ENCODE measurements around the gene OR10A2. TPM values are rescaled to one million over a fixed set of nuclear protein-coding genes. Genes with fewer than 3 reads are reported as not detected.

Gene OR10A2
- polyA plus RNA-seq, 3 donors, result not detected

DNA sequence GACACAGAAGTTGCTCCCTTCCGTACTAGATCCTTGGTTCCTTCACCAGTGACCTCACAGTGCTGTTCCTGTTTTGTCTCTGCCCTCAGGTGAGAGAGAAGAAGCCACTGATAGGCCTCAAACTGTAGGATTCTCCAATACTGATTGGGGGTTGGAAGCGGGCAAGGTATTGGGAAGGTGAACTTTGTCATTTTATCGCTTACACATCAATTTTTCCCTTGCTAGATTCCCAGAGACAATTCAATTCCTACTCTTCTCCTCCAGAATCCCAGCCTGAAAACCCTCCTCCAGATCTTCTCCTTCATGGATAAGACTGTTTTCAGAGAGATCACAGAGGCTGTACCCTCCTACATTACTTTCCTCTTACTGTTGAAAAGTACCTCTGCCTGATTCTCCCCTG, 48.5 kb downstream of the OR10A2 start:
- H3K27ac ChIP-seq (ENCODE audit: low read depth in 1 of 2, low read length in 2 of 2), result no peak overlapping the region
- H3K4me3 Mint-ChIP-seq, result no peak overlapping the region
- no peak overlapping the region for H2AFZ ChIP-seq (ENCODE audit: insufficient read depth, low read depth, low read length, poor library complexity, severe bottlenecking)
- TF ChIP-seq, protein P1, sequence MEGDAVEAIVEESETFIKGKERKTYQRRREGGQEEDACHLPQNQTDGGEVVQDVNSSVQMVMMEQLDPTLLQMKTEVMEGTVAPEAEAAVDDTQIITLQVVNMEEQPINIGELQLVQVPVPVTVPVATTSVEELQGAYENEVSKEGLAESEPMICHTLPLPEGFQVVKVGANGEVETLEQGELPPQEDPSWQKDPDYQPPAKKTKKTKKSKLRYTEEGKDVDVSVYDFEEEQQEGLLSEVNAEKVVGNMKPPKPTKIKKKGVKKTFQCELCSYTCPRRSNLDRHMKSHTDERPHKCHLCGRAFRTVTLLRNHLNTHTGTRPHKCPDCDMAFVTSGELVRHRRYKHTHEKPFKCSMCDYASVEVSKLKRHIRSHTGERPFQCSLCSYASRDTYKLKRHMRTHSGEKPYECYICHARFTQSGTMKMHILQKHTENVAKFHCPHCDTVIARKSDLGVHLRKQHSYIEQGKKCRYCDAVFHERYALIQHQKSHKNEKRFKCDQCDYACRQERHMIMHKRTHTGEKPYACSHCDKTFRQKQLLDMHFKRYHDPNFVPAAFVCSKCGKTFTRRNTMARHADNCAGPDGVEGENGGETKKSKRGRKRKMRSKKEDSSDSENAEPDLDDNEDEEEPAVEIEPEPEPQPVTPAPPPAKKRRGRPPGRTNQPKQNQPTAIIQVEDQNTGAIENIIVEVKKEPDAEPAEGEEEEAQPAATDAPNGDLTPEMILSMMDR (IDR thresholded peaks at IDR 0.05), result no peak
- H3K36me3 Mint-ChIP-seq, result no peaks in the 10 kb centered on the region
- H3K27ac Mint-ChIP-seq, result no peak overlapping the region
- no peaks in the 10 kb centered on the region for H3K27me3 ChIP-seq (ENCODE audit: control insufficient read depth in 2 of 2, insufficient read depth in 2 of 2, low read length in 2 of 2)
- no peak overlapping the region for H3K4me2 ChIP-seq (replicated peaks; ENCODE audit: extremely low read depth, low read length, poor library complexity, severe bottlenecking)
- no peaks in the 10 kb centered on the region for H3K36me3 ChIP-seq (replicated peaks in 1 of 2; ENCODE audit: control insufficient read depth in 1 of 2, insufficient read depth in 2 of 2, low read length in 2 of 2)
- intact Hi-C loops (cut with micrococcal nuclease), result no loop called here
- H3K27me3 Mint-ChIP-seq (ENCODE audit: low read depth in 3 of 3), result no peaks in the 10 kb centered on the region
- no peak for DNase-seq
- no peaks in the 10 kb centered on the region for H3K4me1 ChIP-seq (ENCODE audit: control insufficient read depth in 1 of 2, insufficient read depth in 2 of 2, low read length in 2 of 2)
- no peak overlapping the region for H3K4me3 ChIP-seq (replicated peaks in 1 of 3; ENCODE audit: low read depth in 2 of 3, low read length in 3 of 3)
- H4K20me1 ChIP-seq (ENCODE audit: insufficient read depth, low read length), result no peaks in the 10 kb centered on the region
- H3K9me3 Mint-ChIP-seq, result peaks cover 0 to 3% (median 0%) of the 10 kb centered on the region in 7 donors
- H3K4me1 Mint-ChIP-seq, result no peaks in the 10 kb centered on the region
- no peak overlapping the region for H3K9ac ChIP-seq (ENCODE audit: insufficient read depth, low read length, poor library complexity, severe bottlenecking)
- WGBS (ENCODE audit: insufficient coverage), result 83% methylated on average over 1 of the region's 3 CpGs
- no peaks in the 10 kb centered on the region for H3K9me3 ChIP-seq (replicated peaks in 1 of 2; ENCODE audit: control insufficient read depth in 1 of 2, insufficient read depth in 1 of 2, low read length in 2 of 2)
- H3K79me2 ChIP-seq (ENCODE audit: insufficient read depth, low read length), result no peaks in the 10 kb centered on the region

DNA sequence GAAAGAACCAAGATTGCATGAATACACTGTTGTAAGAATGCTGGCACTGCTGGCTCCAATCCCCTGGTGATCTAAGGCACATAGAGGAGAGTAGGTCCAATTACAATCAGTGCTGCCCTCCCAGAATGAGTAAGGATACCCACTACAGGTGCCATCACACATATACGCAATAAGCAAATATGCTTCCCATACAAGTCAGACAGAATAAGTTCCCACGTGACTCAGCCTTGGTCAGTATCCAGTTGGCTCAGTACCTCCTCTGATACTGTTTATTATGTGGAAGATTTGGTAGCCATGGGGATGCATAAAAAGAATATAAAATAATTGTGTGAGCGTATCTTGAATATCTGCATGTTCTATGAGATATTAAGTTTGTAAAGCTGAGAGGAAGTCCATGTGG, 49.1 kb downstream of the OR10A2 start:
- no peak overlapping the region for H3K4me3 Mint-ChIP-seq
- H3K27ac Mint-ChIP-seq, result no peak overlapping the region
- no peak overlapping the region for H3K27ac ChIP-seq (ENCODE audit: low read depth in 1 of 2, low read length in 2 of 2)
- no peak overlapping the region for H3K9ac ChIP-seq (ENCODE audit: insufficient read depth, low read length, poor library complexity, severe bottlenecking)
- H3K36me3 Mint-ChIP-seq, result no peaks in the 10 kb centered on the region
- H3K4me2 ChIP-seq (replicated peaks; ENCODE audit: extremely low read depth, low read length, poor library complexity, severe bottlenecking), result no peak overlapping the region
- TF ChIP-seq, protein P1 (IDR thresholded peaks at IDR 0.05), result no peak
- H4K20me1 ChIP-seq (ENCODE audit: insufficient read depth, low read length), result no peaks in the 10 kb centered on the region
- H2AFZ ChIP-seq (ENCODE audit: insufficient read depth, low read depth, low read length, poor library complexity, severe bottlenecking), result no peak overlapping the region
- H3K27me3 Mint-ChIP-seq (ENCODE audit: low read depth in 3 of 3), result no peaks in the 10 kb centered on the region
- H3K36me3 ChIP-seq (replicated peaks in 1 of 2; ENCODE audit: control insufficient read depth in 1 of 2, insufficient read depth in 2 of 2, low read length in 2 of 2), result no peaks in the 10 kb centered on the region
- peaks cover 0 to 3% (median 0%) of the 10 kb centered on the region in 7 donors for H3K9me3 Mint-ChIP-seq
- H3K27me3 ChIP-seq (ENCODE audit: control insufficient read depth in 2 of 2, insufficient read depth in 2 of 2, low read length in 2 of 2), result no peaks in the 10 kb centered on the region
- intact Hi-C loops (cut with micrococcal nuclease), result no loop called here
- no peaks in the 10 kb centered on the region for H3K79me2 ChIP-seq (ENCODE audit: insufficient read depth, low read length)
- H3K9me3 ChIP-seq (replicated peaks in 1 of 2; ENCODE audit: control insufficient read depth in 1 of 2, insufficient read depth in 1 of 2, low read length in 2 of 2), result no peaks in the 10 kb centered on the region
- no peaks in the 10 kb centered on the region for H3K4me1 Mint-ChIP-seq
- 100% methylated on average over 1 of the region's 3 CpGs for WGBS (ENCODE audit: insufficient coverage)
- no peak for DNase-seq
- H3K4me3 ChIP-seq (replicated peaks in 1 of 3; ENCODE audit: low read depth in 2 of 3, low read length in 3 of 3), result no peak overlapping the region
- H3K4me1 ChIP-seq (ENCODE audit: control insufficient read depth in 1 of 2, insufficient read depth in 2 of 2, low read length in 2 of 2), result no peaks in the 10 kb centered on the region
